Stomach (tissue), 4 donors: ENCODE measurements around the gene AKAP5.

Experiments
- CTCF ChIP-seq, 7 experiments: fragments of 450-650 bp in 4 of 7; fragments of 200-600 bp in 3 of 7; sonication (generic) in 3 of 7; IDR thresholded peaks; one replicate each; pipeline ENCODE4 v1.5.1; 2016 to 2019; ENCODE audit warnings: antibody characterized with exemption in 7 of 7, control low read depth in 2 of 7, mild to moderate bottlenecking in 1 of 7
- POLR2A ChIP-seq, 4 donors: fragments of 450-650 bp; IDR thresholded peaks; one replicate each; pipeline ENCODE4 v1.6.1; 2016; ENCODE audit warnings: antibody characterized with exemption in 4 of 4, control low read depth in 2 of 4, mild to moderate bottlenecking in 1 of 4, moderate library complexity in 1 of 4
- POLR2AphosphoS5 ChIP-seq, 3 donors: sonication (generic); formaldehyde crosslinking; IDR thresholded peaks; one replicate each; pipeline ENCODE4 v1.6.1; 2016; ENCODE audit warnings: antibody characterized with exemption in 3 of 3

GRCh38 chr14:64422005-64422404 is 43.3 kb upstream of the AKAP5 start:
- TF ChIP-seq POLR2A (IDR thresholded peaks at IDR 0.05) (no peak), CTCF (IDR thresholded peaks at IDR 0.05) (no peak), POLR2AphosphoS5 (IDR thresholded peaks at IDR 0.05) (no peak)
